ENCODE measurements around the gene BNC2.

BNC2 gene

DNA sequence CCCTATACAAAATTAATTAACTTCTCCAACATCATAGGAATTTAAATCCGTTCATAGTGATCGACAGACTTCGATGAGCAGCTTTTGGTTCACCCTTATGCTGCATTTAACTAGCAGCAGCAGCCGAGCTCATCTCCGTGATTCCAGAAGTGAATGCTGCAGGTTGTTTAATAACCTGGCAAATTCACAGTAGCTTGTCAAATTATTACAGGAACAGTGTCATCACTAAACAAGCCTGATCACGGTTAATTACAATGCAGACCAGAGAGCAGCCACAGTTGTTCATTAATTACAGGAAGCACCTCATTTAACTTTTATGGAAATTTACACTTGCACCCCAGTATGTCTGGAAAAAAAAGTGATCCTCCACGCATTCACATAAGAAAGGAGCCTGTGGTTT lies 188.2 kb downstream of the BNC2 start:
- POLR2A ChIA-PET = no interaction called here

DNA sequence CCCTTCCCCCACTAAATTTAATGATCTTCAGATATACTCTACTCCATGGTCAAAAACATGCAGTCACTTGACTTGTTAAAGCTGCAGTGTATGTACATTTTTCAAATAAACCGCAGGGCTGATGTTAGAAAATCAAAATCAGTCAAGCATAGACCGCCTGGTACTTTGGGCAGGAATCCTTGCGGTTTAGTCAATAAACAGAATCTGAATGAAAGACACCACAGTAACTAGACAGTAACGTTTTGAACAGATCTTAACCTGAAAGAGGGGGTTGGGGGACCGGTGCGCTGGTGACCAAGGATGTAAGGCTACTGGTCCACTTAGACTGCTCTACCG lies 188.8 kb downstream of the BNC2 start:
- CTCF ChIA-PET = interaction anchor here (1.9 kb wide), 1 partner anchor 8 kb away, joined by 5 read pairs; no protein-coding TSS in a partner anchor

More for the DNA sequence above, 188.2 kb downstream of the BNC2 start:
- TF ChIP-seq, protein P1, sequence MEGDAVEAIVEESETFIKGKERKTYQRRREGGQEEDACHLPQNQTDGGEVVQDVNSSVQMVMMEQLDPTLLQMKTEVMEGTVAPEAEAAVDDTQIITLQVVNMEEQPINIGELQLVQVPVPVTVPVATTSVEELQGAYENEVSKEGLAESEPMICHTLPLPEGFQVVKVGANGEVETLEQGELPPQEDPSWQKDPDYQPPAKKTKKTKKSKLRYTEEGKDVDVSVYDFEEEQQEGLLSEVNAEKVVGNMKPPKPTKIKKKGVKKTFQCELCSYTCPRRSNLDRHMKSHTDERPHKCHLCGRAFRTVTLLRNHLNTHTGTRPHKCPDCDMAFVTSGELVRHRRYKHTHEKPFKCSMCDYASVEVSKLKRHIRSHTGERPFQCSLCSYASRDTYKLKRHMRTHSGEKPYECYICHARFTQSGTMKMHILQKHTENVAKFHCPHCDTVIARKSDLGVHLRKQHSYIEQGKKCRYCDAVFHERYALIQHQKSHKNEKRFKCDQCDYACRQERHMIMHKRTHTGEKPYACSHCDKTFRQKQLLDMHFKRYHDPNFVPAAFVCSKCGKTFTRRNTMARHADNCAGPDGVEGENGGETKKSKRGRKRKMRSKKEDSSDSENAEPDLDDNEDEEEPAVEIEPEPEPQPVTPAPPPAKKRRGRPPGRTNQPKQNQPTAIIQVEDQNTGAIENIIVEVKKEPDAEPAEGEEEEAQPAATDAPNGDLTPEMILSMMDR (IDR thresholded peaks at IDR 0.05; ENCODE audit: control extremely low read depth, extremely low read depth, low read depth, missing control alignments) = no peak
- CTCF ChIA-PET = no interaction called here
- no peak for DNase-seq (ENCODE audit: extremely low spot score)

DNA sequence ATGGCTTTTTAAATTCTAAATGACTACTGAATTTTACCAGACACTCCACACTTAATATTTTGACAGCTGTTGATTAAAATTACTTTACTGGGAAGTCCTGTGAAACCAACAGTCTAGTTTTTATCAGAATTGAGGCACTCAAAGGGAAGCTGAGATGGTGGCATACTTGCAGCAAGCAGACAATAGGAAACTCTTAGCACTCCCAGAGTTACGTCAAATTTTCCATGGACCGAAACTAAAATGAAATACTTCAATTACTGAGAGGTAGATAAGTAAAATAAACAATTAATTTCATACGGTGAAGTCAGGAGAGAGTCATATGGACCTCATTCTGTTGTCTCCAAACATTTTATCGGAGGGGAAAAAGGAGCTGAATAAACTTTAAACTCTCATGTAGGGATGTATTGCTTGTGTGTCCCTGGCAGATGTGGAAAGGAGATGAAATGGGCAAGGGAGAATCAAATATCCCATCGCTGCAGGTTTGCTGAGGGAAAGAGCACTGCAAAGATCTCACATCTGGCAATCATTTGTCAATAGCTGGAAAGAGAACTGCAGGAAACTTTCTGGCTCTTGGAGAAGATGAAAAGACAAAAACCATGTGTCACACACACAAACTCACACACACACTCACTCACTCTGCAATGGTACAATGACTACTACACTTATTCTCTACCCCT lies 189.4 kb downstream of the BNC2 start:
- TF ChIP-seq, protein P1 (IDR thresholded peaks at IDR 0.05; ENCODE audit: control extremely low read depth, extremely low read depth, low read depth, missing control alignments) = no peak
- POLR2A ChIA-PET = no interaction called here
- CTCF ChIA-PET = interaction anchor here (1.9 kb wide), 1 partner anchor 9 kb away, joined by 5 read pairs; no protein-coding TSS in a partner anchor
- no peak for DNase-seq (ENCODE audit: extremely low spot score)

More for the DNA sequence above, 188.8 kb downstream of the BNC2 start:
- no peak for DNase-seq (ENCODE audit: extremely low spot score)
- TF ChIP-seq, protein P1 (IDR thresholded peaks at IDR 0.05; ENCODE audit: control extremely low read depth, extremely low read depth, low read depth, missing control alignments) = no peak
- POLR2A ChIA-PET = no interaction called here

DNA sequence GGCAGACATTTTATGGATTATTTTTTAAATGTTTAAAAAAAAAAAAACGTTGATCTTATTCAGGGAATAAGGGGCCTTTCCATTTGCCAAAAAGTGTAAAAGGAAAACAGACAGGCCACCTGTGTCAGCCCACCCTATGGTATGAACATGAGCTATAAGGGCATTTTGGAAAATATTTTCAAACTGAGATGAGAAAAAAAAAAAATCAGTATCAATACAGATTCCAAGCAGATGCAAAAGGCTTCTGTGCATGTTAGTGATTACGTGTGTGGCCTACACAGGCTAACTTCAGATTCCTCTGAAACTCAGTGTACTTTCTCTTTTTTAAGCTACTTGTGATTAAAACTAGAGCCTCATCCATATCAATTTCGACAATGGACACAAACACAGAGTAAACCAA lies 189.9 kb downstream of the BNC2 start:
- DNase-seq (ENCODE audit: extremely low spot score) = no peak
- TF ChIP-seq, protein P1 (IDR thresholded peaks at IDR 0.05; ENCODE audit: control extremely low read depth, extremely low read depth, low read depth, missing control alignments) = no peak
- ChIA-PET CTCF (interaction anchor here (1.9 kb wide), 1 partner anchor 9 kb away, joined by 5 read pairs; no protein-coding TSS in a partner anchor), POLR2A (no interaction called here)

DNA sequence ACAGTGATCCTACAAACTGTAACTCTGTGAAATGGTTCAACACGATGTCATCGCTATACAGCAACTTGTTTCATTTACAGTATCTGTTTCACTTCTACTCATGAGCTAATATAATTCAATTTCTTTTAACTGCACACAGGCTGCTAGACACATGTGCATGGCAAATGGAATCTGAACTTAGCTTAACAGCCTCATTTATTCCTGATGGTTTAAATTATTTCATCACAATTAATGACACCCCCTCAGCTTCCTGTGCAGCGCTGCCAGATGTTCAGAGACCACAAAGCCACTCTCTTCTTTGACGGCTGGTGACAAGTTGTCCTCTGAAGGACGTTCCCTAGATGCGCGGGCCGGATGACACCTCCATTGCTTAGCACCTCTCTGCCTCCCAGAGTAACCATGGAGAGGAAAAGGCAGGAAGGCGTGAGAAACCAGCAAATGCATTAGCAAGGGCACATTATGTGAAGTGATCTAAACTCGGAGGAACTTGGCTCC lies 191.1 kb downstream of the BNC2 start:
- ChIA-PET CTCF (no interaction called here), POLR2A (no interaction called here)
- no peak for DNase-seq (ENCODE audit: extremely low spot score)
- TF ChIP-seq, protein P1 (IDR thresholded peaks at IDR 0.05; ENCODE audit: control extremely low read depth, extremely low read depth, low read depth, missing control alignments) = no peak

DNA sequence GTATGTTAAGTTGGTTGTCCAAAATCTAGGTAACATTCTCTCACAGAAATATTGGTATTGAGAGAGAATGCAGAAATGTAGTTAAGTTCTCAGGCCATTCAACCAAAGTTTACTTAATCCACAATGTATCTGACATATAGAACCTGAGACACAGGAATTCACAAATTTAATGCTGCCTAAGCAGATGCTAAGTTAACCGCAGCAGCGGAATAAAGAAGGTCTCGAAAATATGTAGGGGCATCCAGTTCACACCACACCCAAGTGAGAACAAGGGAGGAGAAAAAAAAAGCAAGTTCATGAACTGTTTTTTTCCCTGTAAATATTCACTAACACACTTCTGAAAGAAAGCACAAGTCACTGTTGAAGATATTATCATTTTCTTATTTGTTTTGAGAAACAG lies 194.0 kb downstream of the BNC2 start:
- ChIA-PET CTCF (no interaction called here), POLR2A (no interaction called here)
- TF ChIP-seq, protein P1 (IDR thresholded peaks at IDR 0.05; ENCODE audit: control extremely low read depth, extremely low read depth, low read depth, missing control alignments) = no peak
- no peak for DNase-seq (ENCODE audit: extremely low spot score)

All from GM10248 (cell line).